Measurements from ENCODE around the gene CEMIP. TPM values are rescaled to one million over a fixed set of nuclear protein-coding genes. Genes with fewer than 3 reads are reported as not detected.
A peak's percentile ranks its signal among the peaks of the same experiment; 100 is the strongest.

The CEMIP gene
- total RNA-seq, 1 experiment from 2014 or later = 0.68 TPM

GRCh38 chr15:80979538-80980200 is 200.5 kb downstream of the CEMIP start:
- no peak for DNase-seq (ENCODE audit: low spot score)

- DNase-seq (ENCODE audit: low spot score) = no peak
These were observed 203.0 kb downstream of the CEMIP start for GRCh38 chr15:80982205-80982604.

- DNase-seq (ENCODE audit: low spot score) = no peak
These were observed 203.7 kb downstream of the CEMIP start for GRCh38 chr15:80982839-80983238.

GRCh38 chr15:80984856-80985255 is 205.7 kb downstream of the CEMIP start:
- no peak for DNase-seq (ENCODE audit: low spot score)

- DNase-seq (ENCODE audit: low spot score) = no peak
These were observed 206.8 kb downstream of the CEMIP start for GRCh38 chr15:80985981-80986380.

GRCh38 chr15:80986487-80986886 is 207.3 kb downstream of the CEMIP start:
- no peak for DNase-seq (ENCODE audit: low spot score)

GRCh38 chr15:80988148-80988796 is 209.1 kb downstream of the CEMIP start:
- no peak for DNase-seq (ENCODE audit: low spot score)

GRCh38 chr15:80989081-80989517 is 209.9 kb downstream of the CEMIP start:
- no peak for DNase-seq (ENCODE audit: low spot score)

- DNase-seq (ENCODE audit: low spot score) = peak; percentile 88
These were observed 210.6 kb downstream of the CEMIP start, which contains the start of gene MESD for GRCh38 chr15:80989518-80990478. Gene MESD, minus strand, starts transcription at chr15:80989819. Its CDS starts 28 bp downstream, at chr15:80989791.

GRCh38 chr15:80990955-80991354 is 211.8 kb downstream of the CEMIP start:
- DNase-seq (ENCODE audit: low spot score) = no peak

GRCh38 chr15:80991421-80991820 is 212.3 kb downstream of the CEMIP start:
- DNase-seq (ENCODE audit: low spot score) = no peak

- no peak for DNase-seq (ENCODE audit: low spot score)
These were observed 212.8 kb downstream of the CEMIP start for GRCh38 chr15:80992006-80992405.

- DNase-seq (ENCODE audit: low spot score) = no peak
These were observed 213.3 kb downstream of the CEMIP start for GRCh38 chr15:80992441-80992840.

- DNase-seq (ENCODE audit: low spot score) = no peak
These were observed 217.1 kb downstream of the CEMIP start for GRCh38 chr15:80996247-80996646.

- no peak for DNase-seq (ENCODE audit: low spot score)
These were observed 218.5 kb downstream of the CEMIP start for GRCh38 chr15:80997692-80998091.

- DNase-seq (ENCODE audit: low spot score) = no peak
These were observed 219.1 kb downstream of the CEMIP start for GRCh38 chr15:80998251-80998650.

GRCh38 chr15:80999623-81000036 is 220.5 kb downstream of the CEMIP start:
- DNase-seq (ENCODE audit: low spot score) = no peak

- DNase-seq (ENCODE audit: low spot score) = no peak
These were observed 221.0 kb downstream of the CEMIP start for GRCh38 chr15:81000144-81000623.

- peak; percentile 86 for DNase-seq (ENCODE audit: low spot score)
These were observed 221.5 kb downstream of the CEMIP start, which contains the start of gene TLNRD1 for GRCh38 chr15:81000624-81001151. Gene TLNRD1, plus strand, starts transcription at chr15:81000923. Its CDS starts 1,349 bp downstream, at chr15:81002272.

Measured in H4 (cell line).